ENCODE data around the gene DMGDH.

GRCh38 chr5:79047199-79047598 is 22.3 kb downstream of the DMGDH start:
- TF ChIP-seq CTCF (IDR thresholded peaks at IDR 0.05) (no peak), EP300 (IDR thresholded peaks at IDR 0.05) (no peak), POLR2AphosphoS5 (IDR thresholded peaks at IDR 0.05) (no peak)
